Type B pancreatic cell (in vitro differentiated cells): ENCODE results near the gene DDX23. TPM values are rescaled to one million over a fixed set of nuclear protein-coding genes. Genes with fewer than 3 reads are reported as not detected.

Source experiments
- DNase-seq: peaks from one replicate; pipeline ENCODE4 v3.0.0; 2021; ENCODE audit warnings: mixed read lengths; ENCODE audit not compliant: unreplicated experiment; ENCODE audit errors: extremely low spot score
- H3K27ac Mint-ChIP-seq: 2 replicates; pipeline ENCODE4 v1.8.0; 2021; ENCODE audit warnings: mild to moderate bottlenecking, mixed read lengths
- H3K27me3 Mint-ChIP-seq: 2 replicates; pipeline ENCODE4 v1.8.0; 2021; ENCODE audit warnings: mixed read lengths
- H3K36me3 Mint-ChIP-seq: 2 replicates; pipeline ENCODE4 v1.8.0; 2021; ENCODE audit warnings: mixed read lengths
- H3K4me1 Mint-ChIP-seq: one replicate; pipeline ENCODE4 v1.8.0; 2021; ENCODE audit warnings: mixed read lengths; ENCODE audit not compliant: unreplicated experiment
- H3K4me3 Mint-ChIP-seq: 2 replicates; pipeline ENCODE4 v1.8.0; 2021; ENCODE audit warnings: mild to moderate bottlenecking, mixed read lengths
- H3K9me3 Mint-ChIP-seq: 2 replicates; pipeline ENCODE4 v1.8.0; 2021; ENCODE audit warnings: mixed read lengths
- total RNA-seq: library from RNA; stranded (reverse); gene quantifications from 2 replicates; pipeline ENCODE4 v1.2.1, GENCODE V29; 2021; ENCODE audit warnings: low replicate concordance
- TF ChIP-seq, protein P1 (sequence below): fragments of 200-600 bp; sonication (generic); conservative IDR thresholded peaks from 2 replicates; pipeline ENCODE4 v1.5.0; 2021; ENCODE audit warnings: antibody characterized with exemption, mild to moderate bottlenecking

The DDX23 gene
- total RNA-seq, 1 donor from 2014 or later: 104 TPM

DNA sequence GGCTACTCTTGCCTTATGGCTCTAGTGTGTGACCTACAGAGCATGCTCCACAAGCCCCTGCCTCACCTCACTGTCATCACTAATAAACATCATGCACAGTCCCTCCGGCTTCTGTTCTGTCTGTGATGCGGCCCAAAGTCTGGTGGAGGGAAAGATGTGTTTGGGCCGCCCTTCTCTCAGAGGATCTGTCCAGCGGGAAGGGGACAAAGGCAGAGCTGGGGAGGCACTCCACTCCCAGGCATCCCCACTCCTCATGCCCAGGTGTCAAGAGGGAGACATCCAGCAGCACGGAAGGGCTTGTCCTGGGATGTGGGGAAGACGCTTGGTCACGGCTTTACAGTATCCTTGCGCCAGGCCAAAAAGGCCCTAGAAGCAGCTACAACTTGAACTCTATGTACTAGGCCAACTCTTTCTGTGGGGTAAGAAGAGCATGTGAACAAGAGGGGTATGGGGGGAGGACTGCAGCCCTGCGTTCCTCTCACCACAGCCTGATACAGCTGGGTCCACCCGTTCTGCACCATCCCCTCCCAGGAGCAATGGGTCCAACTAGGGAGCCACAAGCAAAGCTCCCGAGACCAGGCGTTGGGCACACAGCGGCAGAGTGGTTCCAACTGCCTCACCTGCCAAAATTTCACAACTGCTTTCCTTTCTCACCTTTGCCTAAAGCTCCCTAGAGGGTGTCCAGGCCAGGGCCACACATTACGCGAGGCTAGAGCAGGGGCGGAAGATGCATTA, 23.0 kb downstream of the DDX23 start:
- H3K27ac Mint-ChIP-seq: no peak overlapping the region
- H3K4me1 Mint-ChIP-seq: no peaks in the 10 kb centered on the region
- H3K36me3 Mint-ChIP-seq: peaks cover 23% of the 10 kb centered on the region
- H3K27me3 Mint-ChIP-seq: no peaks in the 10 kb centered on the region
- no peak for DNase-seq
- H3K9me3 Mint-ChIP-seq: no peaks in the 10 kb centered on the region
- TF ChIP-seq, protein P1, sequence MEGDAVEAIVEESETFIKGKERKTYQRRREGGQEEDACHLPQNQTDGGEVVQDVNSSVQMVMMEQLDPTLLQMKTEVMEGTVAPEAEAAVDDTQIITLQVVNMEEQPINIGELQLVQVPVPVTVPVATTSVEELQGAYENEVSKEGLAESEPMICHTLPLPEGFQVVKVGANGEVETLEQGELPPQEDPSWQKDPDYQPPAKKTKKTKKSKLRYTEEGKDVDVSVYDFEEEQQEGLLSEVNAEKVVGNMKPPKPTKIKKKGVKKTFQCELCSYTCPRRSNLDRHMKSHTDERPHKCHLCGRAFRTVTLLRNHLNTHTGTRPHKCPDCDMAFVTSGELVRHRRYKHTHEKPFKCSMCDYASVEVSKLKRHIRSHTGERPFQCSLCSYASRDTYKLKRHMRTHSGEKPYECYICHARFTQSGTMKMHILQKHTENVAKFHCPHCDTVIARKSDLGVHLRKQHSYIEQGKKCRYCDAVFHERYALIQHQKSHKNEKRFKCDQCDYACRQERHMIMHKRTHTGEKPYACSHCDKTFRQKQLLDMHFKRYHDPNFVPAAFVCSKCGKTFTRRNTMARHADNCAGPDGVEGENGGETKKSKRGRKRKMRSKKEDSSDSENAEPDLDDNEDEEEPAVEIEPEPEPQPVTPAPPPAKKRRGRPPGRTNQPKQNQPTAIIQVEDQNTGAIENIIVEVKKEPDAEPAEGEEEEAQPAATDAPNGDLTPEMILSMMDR: no peak
- H3K4me3 Mint-ChIP-seq: no peak overlapping the region

DNA sequence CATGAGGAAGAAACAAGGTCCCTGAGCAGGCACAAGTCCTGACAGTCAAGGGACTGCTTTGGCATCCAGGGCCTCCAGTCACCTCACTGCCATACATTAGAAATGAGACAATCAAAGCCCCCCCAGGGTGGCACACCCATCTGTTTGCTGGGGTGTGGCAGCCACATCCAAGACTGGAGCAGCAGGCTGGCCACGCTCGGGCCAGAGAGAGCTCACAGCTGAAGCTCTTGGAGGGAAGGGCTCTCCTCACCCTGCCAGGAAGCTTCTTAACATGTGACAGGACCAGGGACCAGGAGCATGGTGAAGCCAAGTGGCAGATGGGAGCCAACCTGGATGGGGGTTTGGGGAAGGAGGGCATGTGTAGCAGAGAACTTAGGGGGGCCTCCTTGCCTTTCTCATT, 23.7 kb downstream of the DDX23 start:
- TF ChIP-seq, protein P1: no peak
- Mint-ChIP-seq H3K9me3 (no peaks in the 10 kb centered on the region), H3K4me3 (no peak overlapping the region), H3K36me3 (peaks cover 20% of the 10 kb centered on the region), H3K27ac (no peak overlapping the region), H3K27me3 (no peaks in the 10 kb centered on the region), H3K4me1 (no peaks in the 10 kb centered on the region)
- DNase-seq: no peak

DNA sequence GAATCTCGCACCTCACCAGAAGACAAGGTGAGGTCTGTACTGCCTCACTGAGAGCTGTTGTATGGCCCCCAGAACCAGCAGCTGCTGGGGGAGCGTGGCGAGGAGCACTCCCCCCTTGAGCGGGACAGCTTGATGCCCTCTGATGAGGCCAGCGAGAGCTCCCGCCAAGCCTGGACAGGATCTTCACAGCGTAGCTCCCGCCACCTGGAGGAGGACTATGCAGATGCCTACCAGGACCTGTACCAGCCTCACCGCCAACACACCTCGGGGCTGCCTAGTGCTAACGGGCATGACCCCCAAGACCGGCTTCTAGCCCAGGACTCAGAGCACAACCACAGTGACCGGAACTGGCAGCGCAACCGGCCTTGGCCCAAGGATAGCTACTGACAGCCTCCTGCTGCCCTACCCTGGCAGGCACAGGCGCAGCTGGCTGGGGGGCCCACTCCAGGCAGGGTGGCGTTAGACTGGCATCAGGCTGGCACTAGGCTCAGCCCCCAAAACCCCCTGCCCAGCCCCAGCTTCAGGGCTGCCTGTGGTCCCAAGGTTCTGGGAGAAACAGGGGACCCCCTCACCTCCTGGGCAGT, 24.4 kb downstream of the DDX23 start:
- peaks cover 19% of the 10 kb centered on the region for H3K36me3 Mint-ChIP-seq

DNA sequence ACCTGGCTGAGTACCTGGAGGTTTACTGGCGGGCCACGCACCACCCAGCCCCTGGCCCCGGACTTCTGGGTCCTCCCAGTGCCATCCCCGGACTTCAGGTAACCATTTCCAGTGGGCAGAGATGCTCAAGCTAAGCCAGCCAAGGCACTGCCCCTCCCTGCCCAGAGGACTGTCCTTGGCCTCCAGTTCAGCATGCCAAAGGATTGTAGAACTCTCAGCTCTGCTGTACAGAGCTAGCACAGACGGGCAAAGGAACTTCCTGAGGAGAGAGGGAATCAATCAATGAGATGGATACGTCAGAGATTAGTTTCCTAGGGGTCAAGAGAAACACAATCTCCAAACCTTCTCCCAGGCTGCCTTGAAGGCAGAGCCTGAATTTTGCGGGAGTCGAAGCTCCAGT, 24.9 kb downstream of the DDX23 start:
- no peaks in the 10 kb centered on the region for H3K27me3 Mint-ChIP-seq
- no peak for DNase-seq
- TF ChIP-seq, protein P1: no peak
- H3K36me3 Mint-ChIP-seq: peaks cover 19% of the 10 kb centered on the region
- no peak overlapping the region for H3K4me3 Mint-ChIP-seq
- H3K9me3 Mint-ChIP-seq: no peaks in the 10 kb centered on the region
- H3K4me1 Mint-ChIP-seq: no peaks in the 10 kb centered on the region
- no peak overlapping the region for H3K27ac Mint-ChIP-seq

More for the DNA sequence above, 24.4 kb downstream of the DDX23 start:
- no peak for DNase-seq
- H3K4me3 Mint-ChIP-seq: no peak overlapping the region
- H3K27ac Mint-ChIP-seq: no peak overlapping the region
- H3K4me1 Mint-ChIP-seq: no peaks in the 10 kb centered on the region
- TF ChIP-seq, protein P1: no peak
- no peaks in the 10 kb centered on the region for H3K9me3 Mint-ChIP-seq
- H3K27me3 Mint-ChIP-seq: no peaks in the 10 kb centered on the region

DNA sequence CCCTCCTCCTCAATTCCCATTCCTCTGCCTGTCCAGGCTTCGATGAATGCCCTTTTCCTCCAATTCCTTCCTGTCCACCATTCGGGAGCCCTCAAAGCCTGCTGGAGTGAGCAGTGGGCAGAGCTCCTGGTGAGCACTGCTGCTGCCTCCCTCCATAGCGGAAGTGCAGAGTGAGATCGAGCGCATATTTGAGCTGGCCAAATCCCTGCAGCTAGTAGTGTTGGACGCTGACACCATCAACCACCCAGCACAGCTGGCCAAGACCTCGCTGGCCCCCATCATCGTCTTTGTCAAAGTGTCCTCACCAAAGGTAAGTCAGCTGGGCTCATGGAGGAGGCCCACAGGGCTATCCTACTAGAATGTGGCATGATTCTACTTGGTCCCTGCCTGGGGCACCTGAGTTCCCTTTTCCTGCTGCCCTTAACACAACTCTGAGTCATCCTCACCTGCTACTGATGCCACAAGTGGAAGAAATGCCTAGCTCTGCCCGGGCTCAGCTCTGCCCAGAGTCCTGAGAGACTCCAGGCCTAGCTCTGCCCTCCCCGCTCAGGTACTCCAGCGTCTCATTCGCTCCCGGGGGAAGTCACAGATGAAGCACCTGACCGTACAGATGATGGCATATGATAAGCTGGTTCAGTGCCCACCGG, 25.6 kb downstream of the DDX23 start:
- Mint-ChIP-seq H3K36me3 (peaks cover 17% of the 10 kb centered on the region), H3K27ac (no peak overlapping the region), H3K4me3 (no peak overlapping the region), H3K9me3 (no peaks in the 10 kb centered on the region), H3K4me1 (no peaks in the 10 kb centered on the region), H3K27me3 (no peaks in the 10 kb centered on the region)
- TF ChIP-seq, protein P1: no peak
- DNase-seq: no peak
